ENCODE data around the gene TRAPPC2B. TPM values are rescaled to one million over a fixed set of nuclear protein-coding genes. Genes with fewer than 3 reads are reported as not detected.
A peak's percentile ranks its signal among the peaks of the same experiment; 100 is the strongest.

TRAPPC2B gene
- total and polyA plus RNA-seq, 2 donors (not counting 1 experiment from before 2014, with no cell fraction given): 13.4 to 14.0 TPM

DNA sequence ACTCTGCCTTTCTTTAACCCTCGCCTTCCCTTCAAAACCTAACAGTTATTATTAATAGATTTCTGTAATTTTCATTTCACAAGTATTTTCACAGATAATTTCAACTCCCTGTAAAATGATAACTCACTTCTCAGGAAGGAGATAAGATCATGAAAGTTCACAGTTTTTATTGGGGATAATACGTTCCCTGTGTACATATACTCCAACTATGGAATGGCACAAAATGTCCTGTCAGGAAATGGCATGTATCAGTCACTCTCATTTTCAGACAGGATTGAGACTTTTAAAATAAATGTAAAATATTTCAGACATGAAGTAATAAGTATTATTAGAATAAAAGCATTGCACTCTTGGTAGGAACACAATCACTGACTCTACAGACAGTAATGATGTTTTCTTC is 932 bp upstream of the TRAPPC2B start:
- H3K4me3 ChIP-seq (replicated peaks in 1 of 4; ENCODE audit: control extremely low read depth in 1 of 4, insufficient read depth in 1 of 4, low read depth in 3 of 4, low read length in 4 of 4): peak overlapping the region; percentile 58 to 92 (median 72)
- peak overlapping the region; percentile 100 for H2AFZ ChIP-seq (ENCODE audit: low read length)
- H3K27ac ChIP-seq (ENCODE audit: insufficient read depth, low read length): peak overlapping the region; percentile 88
- no peak for DNase-seq (ENCODE audit: low read depth in 2 of 2)
- H3K36me3 ChIP-seq (ENCODE audit: control insufficient read depth, insufficient read depth, low read length): peaks cover under 1% of the 10 kb centered on the region
- H3K9me3 ChIP-seq (ENCODE audit: control insufficient read depth, insufficient read depth, low read depth, low read length): no peaks in the 10 kb centered on the region
- peak overlapping the region; percentile 94 for H3K4me2 ChIP-seq (ENCODE audit: extremely low read depth, insufficient read depth, low read length)
- no peaks in the 10 kb centered on the region for H4K20me1 ChIP-seq (ENCODE audit: control insufficient read depth, extremely low read depth, insufficient read depth, low read length)
- peak overlapping the region; percentile 58 for H3K9ac ChIP-seq (ENCODE audit: insufficient read depth, low read length)
- peaks cover 3% of the 10 kb centered on the region for H3K4me1 ChIP-seq (ENCODE audit: control insufficient read depth, extremely low read depth, insufficient read depth, low read length)
- no peaks in the 10 kb centered on the region for H3K27me3 ChIP-seq (ENCODE audit: control insufficient read depth, insufficient read depth, low read length)
- H3K79me2 ChIP-seq (ENCODE audit: control insufficient read depth, insufficient read depth, low read length): peaks cover 12% of the 10 kb centered on the region
- TF ChIP-seq, protein P1, sequence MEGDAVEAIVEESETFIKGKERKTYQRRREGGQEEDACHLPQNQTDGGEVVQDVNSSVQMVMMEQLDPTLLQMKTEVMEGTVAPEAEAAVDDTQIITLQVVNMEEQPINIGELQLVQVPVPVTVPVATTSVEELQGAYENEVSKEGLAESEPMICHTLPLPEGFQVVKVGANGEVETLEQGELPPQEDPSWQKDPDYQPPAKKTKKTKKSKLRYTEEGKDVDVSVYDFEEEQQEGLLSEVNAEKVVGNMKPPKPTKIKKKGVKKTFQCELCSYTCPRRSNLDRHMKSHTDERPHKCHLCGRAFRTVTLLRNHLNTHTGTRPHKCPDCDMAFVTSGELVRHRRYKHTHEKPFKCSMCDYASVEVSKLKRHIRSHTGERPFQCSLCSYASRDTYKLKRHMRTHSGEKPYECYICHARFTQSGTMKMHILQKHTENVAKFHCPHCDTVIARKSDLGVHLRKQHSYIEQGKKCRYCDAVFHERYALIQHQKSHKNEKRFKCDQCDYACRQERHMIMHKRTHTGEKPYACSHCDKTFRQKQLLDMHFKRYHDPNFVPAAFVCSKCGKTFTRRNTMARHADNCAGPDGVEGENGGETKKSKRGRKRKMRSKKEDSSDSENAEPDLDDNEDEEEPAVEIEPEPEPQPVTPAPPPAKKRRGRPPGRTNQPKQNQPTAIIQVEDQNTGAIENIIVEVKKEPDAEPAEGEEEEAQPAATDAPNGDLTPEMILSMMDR (conservative IDR thresholded peaks at IDR 0.05 in 1 of 2, IDR thresholded peaks at IDR 0.05 in 1 of 2; ENCODE audit: low read depth in 1 of 2, low read length in 2 of 2): no peak
- TF ChIP-seq EZH2 (IDR thresholded peaks at IDR 0.05; ENCODE audit: low read length, missing control alignments): no peak

DNA sequence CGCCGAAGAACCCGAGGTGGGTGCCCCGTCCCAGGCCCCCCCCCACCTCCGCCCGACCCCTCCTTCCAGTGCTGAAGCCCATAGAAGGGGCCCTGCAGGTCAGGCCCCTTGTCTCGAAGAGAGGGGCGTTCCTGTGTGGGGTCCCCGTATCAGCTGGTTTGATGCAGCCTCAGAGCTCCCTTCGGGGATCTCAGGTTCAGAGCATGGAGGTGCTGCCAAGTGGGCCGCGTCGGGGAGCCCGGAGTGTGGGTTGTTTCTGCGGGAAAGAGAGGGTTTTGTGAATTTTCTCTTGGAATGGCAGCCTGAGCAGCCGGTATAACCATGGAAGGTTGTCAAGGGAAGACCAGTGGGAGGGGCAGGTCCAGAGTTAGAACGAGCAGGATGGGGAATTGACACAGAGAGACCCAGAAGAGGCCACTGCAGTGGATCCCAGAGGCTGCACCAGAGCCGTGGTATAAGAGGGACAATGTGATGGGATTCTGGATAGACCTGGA is 384 bp downstream of the TRAPPC2B start:
- peak overlapping the region; percentile 70 for H2AFZ ChIP-seq (ENCODE audit: low read length)
- TF ChIP-seq, protein P1 (conservative IDR thresholded peaks at IDR 0.05 in 1 of 2, IDR thresholded peaks at IDR 0.05 in 1 of 2; ENCODE audit: low read depth in 1 of 2, low read length in 2 of 2): no peak
- TF ChIP-seq EZH2 (IDR thresholded peaks at IDR 0.05; ENCODE audit: low read length, missing control alignments): no peak
- peak overlapping the region; percentile 88 for H3K27ac ChIP-seq (ENCODE audit: insufficient read depth, low read length)
- peak in 1 of 2 donors; percentile 12 for DNase-seq (ENCODE audit: low read depth in 2 of 2)
- no peaks in the 10 kb centered on the region for H3K9me3 ChIP-seq (ENCODE audit: control insufficient read depth, insufficient read depth, low read depth, low read length)
- H3K4me2 ChIP-seq (ENCODE audit: extremely low read depth, insufficient read depth, low read length): peak overlapping the region; percentile 90
- peaks cover 3% of the 10 kb centered on the region for H3K4me1 ChIP-seq (ENCODE audit: control insufficient read depth, extremely low read depth, insufficient read depth, low read length)
- peak overlapping the region; percentile 58 to 93 (median 84) for H3K4me3 ChIP-seq (replicated peaks in 1 of 4; ENCODE audit: control extremely low read depth in 1 of 4, insufficient read depth in 1 of 4, low read depth in 3 of 4, low read length in 4 of 4)
- H3K27me3 ChIP-seq (ENCODE audit: control insufficient read depth, insufficient read depth, low read length): no peaks in the 10 kb centered on the region
- peak overlapping the region; percentile 84 for H3K9ac ChIP-seq (ENCODE audit: insufficient read depth, low read length)
- H3K79me2 ChIP-seq (ENCODE audit: control insufficient read depth, insufficient read depth, low read length): peaks cover 12% of the 10 kb centered on the region
- no peaks in the 10 kb centered on the region for H3K36me3 ChIP-seq (ENCODE audit: control insufficient read depth, insufficient read depth, low read length)
- H4K20me1 ChIP-seq (ENCODE audit: control insufficient read depth, extremely low read depth, insufficient read depth, low read length): no peaks in the 10 kb centered on the region

DNA sequence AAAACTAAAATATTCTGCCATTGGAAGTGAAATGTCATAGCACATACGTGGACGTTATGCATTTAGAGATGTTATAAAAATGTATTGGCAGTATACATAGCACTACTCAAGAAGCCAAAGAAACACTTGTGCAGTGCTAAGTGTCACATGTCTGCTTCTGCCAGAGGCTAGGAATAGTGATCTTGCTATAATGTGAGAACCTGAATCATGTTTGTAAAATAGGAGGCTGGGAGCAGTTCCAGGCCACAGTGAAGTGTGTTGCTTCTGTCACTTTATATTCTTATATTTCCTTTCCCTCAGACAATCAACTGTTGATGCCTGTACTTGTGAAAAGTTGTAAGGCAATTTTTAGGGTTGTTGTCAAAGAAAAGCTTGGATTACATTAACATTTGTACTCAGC is 3.4 kb downstream of the TRAPPC2B start:
- Histone ChIP-seq H3K4me3 (replicated peaks in 1 of 4; ENCODE audit: control extremely low read depth in 1 of 4, insufficient read depth in 1 of 4, low read depth in 3 of 4, low read length in 4 of 4) (no peak overlapping the region), H3K27me3 (ENCODE audit: control insufficient read depth, insufficient read depth, low read length) (no peaks in the 10 kb centered on the region), H4K20me1 (ENCODE audit: control insufficient read depth, extremely low read depth, insufficient read depth, low read length) (no peaks in the 10 kb centered on the region), H3K4me2 (ENCODE audit: extremely low read depth, insufficient read depth, low read length) (no peak overlapping the region), H3K9ac (ENCODE audit: insufficient read depth, low read length) (no peak overlapping the region), H3K79me2 (ENCODE audit: control insufficient read depth, insufficient read depth, low read length) (peaks cover 12% of the 10 kb centered on the region), H3K9me3 (ENCODE audit: control insufficient read depth, insufficient read depth, low read depth, low read length) (no peaks in the 10 kb centered on the region), H3K36me3 (ENCODE audit: control insufficient read depth, insufficient read depth, low read length) (no peaks in the 10 kb centered on the region), H2AFZ (ENCODE audit: low read length) (no peak overlapping the region), H3K4me1 (ENCODE audit: control insufficient read depth, extremely low read depth, insufficient read depth, low read length) (peaks cover 3% of the 10 kb centered on the region), H3K27ac (ENCODE audit: insufficient read depth, low read length) (no peak overlapping the region)
- TF ChIP-seq, protein P1 (conservative IDR thresholded peaks at IDR 0.05 in 1 of 2, IDR thresholded peaks at IDR 0.05 in 1 of 2; ENCODE audit: low read depth in 1 of 2, low read length in 2 of 2): no peak
- TF ChIP-seq EZH2 (IDR thresholded peaks at IDR 0.05; ENCODE audit: low read length, missing control alignments): no peak
- no peak for DNase-seq (ENCODE audit: low read depth in 2 of 2)

Measured in fibroblast of lung (primary cell).